Lower lobe of right lung (tissue), 2 donors: Measurements from ENCODE around the gene UMPS. TPM values are rescaled to one million over a fixed set of nuclear protein-coding genes. Genes with fewer than 3 reads are reported as not detected.
"Not testable (repeated sequence)": the region's sequence is repeated elsewhere in the genome, so short reads cannot be mapped to it uniquely, and the experiment has no call there.

Experiments
- ATAC-seq, 2 donors: fragments of 200-7000 bp; cut with Tn5 transposase; one replicate each; pipeline ENCODE4 v1.9.1; 2020 to 2022; ENCODE audit warnings: mild to moderate bottlenecking in 2 of 2, moderate library complexity in 2 of 2
- DNase-seq: peaks from one replicate; pipeline ENCODE4 v3.0.0-alpha.2; 2020
- H3K27ac ChIP-seq: fragments of 200-600 bp; one replicate; pipeline ENCODE4 v1.8.0; 2022
- H3K27me3 ChIP-seq: fragments of 200-600 bp; one replicate; pipeline ENCODE4 v1.8.0; 2022; ENCODE audit warnings: low read depth
- H3K36me3 ChIP-seq: fragments of 200-600 bp; one replicate; pipeline ENCODE4 v1.8.0; 2022; ENCODE audit warnings: mild to moderate bottlenecking
- H3K4me1 ChIP-seq: fragments of 200-600 bp; one replicate; pipeline ENCODE4 v1.8.0; 2022
- H3K4me3 ChIP-seq: fragments of 200-600 bp; one replicate; pipeline ENCODE4 v1.8.0; 2022; ENCODE audit warnings: mild to moderate bottlenecking
- H3K9me3 ChIP-seq: fragments of 200-600 bp; one replicate; pipeline ENCODE4 v1.8.0; 2022
- intact Hi-C: fragments of 100-400 bp; cut with DNase I; formaldehyde crosslinking; loops from one replicate; pipeline ENCODE4 v1.11.0; 2022
- total RNA-seq: library from RNA; stranded (reverse); fragmentation: NEBNext Ultra II Directional; extraction: Animal tissue kit (Norgen Biotek cat#: 25700); gene quantifications from one replicate; pipeline ENCODE4 v1.2.1, GENCODE V29; 2021
- TF ChIP-seq, protein P1 (sequence below): fragments of 200-600 bp; IDR thresholded peaks from one replicate; pipeline ENCODE4 v1.8.0; 2022; ENCODE audit warnings: antibody characterized with exemption, mild to moderate bottlenecking
- donor health status: DM: no; HTN: yes; CAD: no; lungs with severe emphysema.

The UMPS gene
- total RNA-seq, 1 donor from 2014 or later: 27.8 TPM

DNA sequence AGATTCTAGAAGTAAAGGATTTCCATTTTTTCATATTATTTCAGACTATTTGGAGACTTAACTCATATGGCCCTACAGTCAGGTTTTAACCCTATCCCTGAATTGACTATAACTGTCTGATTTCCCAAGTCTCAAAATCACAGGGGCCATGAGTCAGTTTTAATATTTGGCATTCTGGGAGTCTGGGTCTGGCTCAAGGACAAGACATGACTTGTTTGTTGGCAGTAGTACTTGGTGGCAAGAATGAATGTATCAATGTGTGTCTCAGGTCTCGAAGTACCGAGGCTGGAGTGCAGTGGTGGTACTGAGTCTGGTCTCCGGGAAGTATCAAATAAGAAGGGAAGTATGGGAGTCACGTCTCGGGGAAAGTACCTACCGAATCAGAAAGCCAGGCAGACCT lies 10.8 kb downstream of the UMPS start:
- H3K9me3 ChIP-seq: no peaks in the 10 kb centered on the region
- no peak for ATAC-seq

DNA sequence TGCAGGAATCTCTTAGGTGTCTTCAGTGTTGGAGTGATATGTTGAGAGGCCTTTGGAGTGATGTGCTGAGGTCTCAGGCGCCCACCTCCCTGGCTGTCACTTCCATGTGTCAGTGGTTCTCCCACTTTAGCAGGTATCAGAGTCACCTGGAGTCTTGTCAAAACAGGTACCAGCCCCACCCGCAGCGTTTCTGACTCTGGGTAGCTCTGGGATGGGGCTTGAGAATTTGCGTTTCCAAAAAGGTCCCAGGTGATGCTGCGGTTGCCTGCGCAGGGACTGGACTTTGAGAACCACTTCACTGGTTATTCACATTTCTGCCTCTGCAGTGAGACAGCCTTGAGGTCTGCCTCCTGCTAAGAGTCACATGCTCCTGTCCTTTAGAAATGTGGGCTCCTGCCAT lies 15.5 kb downstream of the UMPS start:
- Histone ChIP-seq H3K27me3 (no peaks in the 10 kb centered on the region), H3K27ac (no peak overlapping the region), H3K4me3 (no peak overlapping the region), H3K9me3 (no peaks in the 10 kb centered on the region), H3K4me1 (no peaks in the 10 kb centered on the region), H3K36me3 (peaks cover 60% of the 10 kb centered on the region)
- DNase-seq: no peak
- ATAC-seq: no peak
- intact Hi-C loops: no loop called here
- TF ChIP-seq, protein P1, sequence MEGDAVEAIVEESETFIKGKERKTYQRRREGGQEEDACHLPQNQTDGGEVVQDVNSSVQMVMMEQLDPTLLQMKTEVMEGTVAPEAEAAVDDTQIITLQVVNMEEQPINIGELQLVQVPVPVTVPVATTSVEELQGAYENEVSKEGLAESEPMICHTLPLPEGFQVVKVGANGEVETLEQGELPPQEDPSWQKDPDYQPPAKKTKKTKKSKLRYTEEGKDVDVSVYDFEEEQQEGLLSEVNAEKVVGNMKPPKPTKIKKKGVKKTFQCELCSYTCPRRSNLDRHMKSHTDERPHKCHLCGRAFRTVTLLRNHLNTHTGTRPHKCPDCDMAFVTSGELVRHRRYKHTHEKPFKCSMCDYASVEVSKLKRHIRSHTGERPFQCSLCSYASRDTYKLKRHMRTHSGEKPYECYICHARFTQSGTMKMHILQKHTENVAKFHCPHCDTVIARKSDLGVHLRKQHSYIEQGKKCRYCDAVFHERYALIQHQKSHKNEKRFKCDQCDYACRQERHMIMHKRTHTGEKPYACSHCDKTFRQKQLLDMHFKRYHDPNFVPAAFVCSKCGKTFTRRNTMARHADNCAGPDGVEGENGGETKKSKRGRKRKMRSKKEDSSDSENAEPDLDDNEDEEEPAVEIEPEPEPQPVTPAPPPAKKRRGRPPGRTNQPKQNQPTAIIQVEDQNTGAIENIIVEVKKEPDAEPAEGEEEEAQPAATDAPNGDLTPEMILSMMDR: no peak

More for the DNA sequence above, 10.8 kb downstream of the UMPS start:
- no peak for DNase-seq
- TF ChIP-seq, protein P1: no peak
- intact Hi-C loops: no loop called here
- H3K27ac ChIP-seq: no peak overlapping the region
- H3K36me3 ChIP-seq: peaks cover 91% of the 10 kb centered on the region
- H3K27me3 ChIP-seq: no peaks in the 10 kb centered on the region
- H3K4me3 ChIP-seq: no peak overlapping the region
- no peaks in the 10 kb centered on the region for H3K4me1 ChIP-seq

DNA sequence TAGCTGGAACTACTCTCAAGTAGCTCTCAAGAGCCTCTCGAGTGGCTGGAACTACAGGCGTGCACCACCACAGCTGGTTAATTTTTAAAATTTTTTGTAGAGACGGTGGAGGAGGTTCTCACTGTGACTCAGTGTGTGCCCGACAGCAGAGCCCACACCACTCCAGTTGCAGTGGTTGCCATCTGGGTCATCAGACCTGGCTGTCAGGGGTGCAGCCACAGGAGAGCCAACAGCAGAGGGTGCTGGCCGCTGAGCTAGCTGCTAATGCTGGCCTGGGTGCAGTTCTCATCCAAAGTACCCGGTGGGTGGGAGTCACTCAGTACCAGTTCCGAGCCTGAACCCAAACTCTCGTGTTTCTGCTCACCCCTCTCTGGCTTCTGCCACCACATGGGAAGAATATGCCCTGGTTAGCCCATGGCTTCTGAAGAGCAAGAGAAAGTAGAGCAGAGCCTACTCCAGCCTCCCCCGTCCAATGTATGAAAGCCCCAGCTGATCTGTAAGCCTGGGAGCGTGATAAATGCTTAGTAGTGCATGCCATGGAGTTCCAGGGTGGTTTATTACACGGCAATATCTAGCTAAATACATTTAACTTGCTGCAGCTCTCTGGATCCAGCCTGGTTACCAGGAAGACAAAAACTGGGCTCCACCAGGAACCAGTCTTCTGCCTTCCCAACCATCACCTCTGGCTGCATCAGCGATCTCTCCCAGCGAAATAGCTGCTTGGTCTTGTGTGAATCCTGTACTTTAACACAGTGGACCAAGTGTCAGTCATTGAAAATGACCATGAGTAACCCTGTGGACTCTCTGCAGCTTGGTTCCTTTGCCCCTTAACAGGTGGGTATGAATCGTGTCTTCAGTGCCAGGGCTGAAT lies 17.1 kb downstream of the UMPS start:
- DNase-seq (no peak), ATAC-seq (peak; percentile 21 to 51)
- TF ChIP-seq, protein P1: no peak
- H3K9me3 ChIP-seq: no peaks in the 10 kb centered on the region
- peaks cover 44% of the 10 kb centered on the region for H3K36me3 ChIP-seq
- no peak overlapping the region for H3K4me3 ChIP-seq
- H3K27me3 ChIP-seq: no peaks in the 10 kb centered on the region
- intact Hi-C loops: no loop called here
- no peak overlapping the region for H3K27ac ChIP-seq
- no peaks in the 10 kb centered on the region for H3K4me1 ChIP-seq

DNA sequence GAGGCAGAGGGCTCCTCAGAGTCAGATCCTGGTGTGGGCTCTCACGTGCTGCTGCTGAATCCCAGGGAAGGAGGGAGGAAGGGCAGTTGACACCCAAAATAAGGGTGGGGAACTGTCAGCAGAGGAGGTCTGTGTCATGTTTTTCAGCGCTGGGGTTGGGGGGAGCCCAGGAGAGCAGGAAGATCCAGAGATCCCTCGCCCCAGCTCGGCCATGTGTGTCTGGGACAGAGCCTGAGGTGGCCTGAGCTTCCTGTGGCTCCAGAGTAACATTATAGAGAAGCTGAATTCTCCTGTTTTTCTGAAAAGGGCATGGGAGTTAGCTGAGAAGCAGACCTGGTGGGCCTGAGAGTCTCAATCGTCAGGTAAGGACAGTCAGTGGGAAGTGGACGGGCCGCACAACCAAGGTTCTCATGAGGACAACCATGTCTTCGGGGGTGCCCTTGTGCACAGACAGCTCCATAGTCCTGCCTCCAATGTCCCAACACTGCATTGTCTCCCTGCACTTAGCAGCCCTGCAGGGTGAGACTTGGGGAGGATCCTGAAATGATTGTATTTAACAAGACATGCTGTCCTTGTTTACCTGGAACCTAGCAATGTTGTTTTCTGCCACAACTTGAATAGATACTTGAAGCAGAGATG lies 18.4 kb downstream of the UMPS start:
- Histone ChIP-seq H3K9me3 (no peaks in the 10 kb centered on the region), H3K27ac (no peak overlapping the region), H3K27me3 (no peaks in the 10 kb centered on the region), H3K4me3 (no peak overlapping the region), H3K4me1 (no peaks in the 10 kb centered on the region), H3K36me3 (peaks cover 35% of the 10 kb centered on the region)
- DNase-seq: no peak
- intact Hi-C loops: no loop called here
- TF ChIP-seq, protein P1: no peak
- peak in 1 of 2 donors; percentile 19 for ATAC-seq

DNA sequence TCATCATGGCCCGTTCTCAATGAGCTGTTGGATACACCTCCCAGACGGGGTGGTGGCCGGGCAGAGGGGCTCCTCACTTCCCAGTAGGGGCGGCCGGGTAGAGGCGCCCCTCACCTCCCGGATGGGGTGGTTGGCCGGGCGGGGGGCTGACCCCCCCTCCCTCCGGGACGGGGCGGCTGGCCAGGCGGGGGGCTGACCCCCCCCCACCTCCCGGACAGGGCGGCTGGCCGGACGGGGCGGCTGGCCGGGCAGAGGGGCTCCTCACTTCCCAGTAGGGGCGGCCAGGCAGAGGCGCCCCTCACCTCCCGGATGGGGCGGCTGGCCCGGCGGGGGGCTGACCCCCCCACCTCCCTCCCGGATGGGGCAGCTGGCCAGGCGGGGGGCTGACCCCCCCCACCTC lies 19.6 kb downstream of the UMPS start:
- H3K27ac ChIP-seq, H3K4me1 ChIP-seq, intact Hi-C loops, H3K27me3 ChIP-seq, ATAC-seq, H3K4me3 ChIP-seq, H3K9me3 ChIP-seq, DNase-seq: not testable (repeated sequence)
- H3K36me3 ChIP-seq: peaks cover 23% of the 10 kb centered on the region

DNA sequence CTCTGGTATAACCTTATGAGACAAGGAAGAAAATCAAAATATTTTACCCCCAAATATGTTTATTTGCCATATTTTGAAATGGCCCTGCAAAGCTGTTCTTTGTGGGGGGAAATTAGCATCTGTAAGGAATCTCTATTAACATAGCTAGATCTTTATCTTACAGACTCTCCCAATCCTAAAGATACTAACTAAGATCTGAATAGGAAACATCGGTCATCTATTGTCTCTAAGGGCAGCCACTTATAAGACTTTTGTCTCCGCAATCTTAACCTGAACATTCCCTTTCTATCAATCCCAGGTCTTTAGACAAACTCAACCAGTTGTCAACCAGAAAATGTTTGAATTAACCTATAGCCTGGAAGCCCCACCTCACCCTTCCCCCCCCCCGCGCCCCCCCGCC lies 21.2 kb downstream of the UMPS start:
- no peak for ATAC-seq
- DNase-seq: no peak

More for the DNA sequence above, 21.2 kb downstream of the UMPS start:
- Histone ChIP-seq H3K36me3 (peaks cover 8% of the 10 kb centered on the region), H3K4me1 (no peaks in the 10 kb centered on the region), H3K4me3 (no peak overlapping the region), H3K9me3 (no peaks in the 10 kb centered on the region), H3K27ac (no peak overlapping the region), H3K27me3 (no peaks in the 10 kb centered on the region)
- intact Hi-C loops: no loop called here
- TF ChIP-seq, protein P1: no peak
